IPS-NIHi7 (cell line): ENCODE measurements around the gene GRAP.
"Not testable (repeated sequence)": the region's sequence is repeated elsewhere in the genome, so short reads cannot be mapped to it uniquely, and the experiment has no call there.

Source experiments
- DNase-seq: peaks from one replicate; pipeline ENCODE4 v3.0.0; 2012; ENCODE audit warnings: mixed read lengths; ENCODE audit errors: extremely low spot score

The GRAP gene

DNA sequence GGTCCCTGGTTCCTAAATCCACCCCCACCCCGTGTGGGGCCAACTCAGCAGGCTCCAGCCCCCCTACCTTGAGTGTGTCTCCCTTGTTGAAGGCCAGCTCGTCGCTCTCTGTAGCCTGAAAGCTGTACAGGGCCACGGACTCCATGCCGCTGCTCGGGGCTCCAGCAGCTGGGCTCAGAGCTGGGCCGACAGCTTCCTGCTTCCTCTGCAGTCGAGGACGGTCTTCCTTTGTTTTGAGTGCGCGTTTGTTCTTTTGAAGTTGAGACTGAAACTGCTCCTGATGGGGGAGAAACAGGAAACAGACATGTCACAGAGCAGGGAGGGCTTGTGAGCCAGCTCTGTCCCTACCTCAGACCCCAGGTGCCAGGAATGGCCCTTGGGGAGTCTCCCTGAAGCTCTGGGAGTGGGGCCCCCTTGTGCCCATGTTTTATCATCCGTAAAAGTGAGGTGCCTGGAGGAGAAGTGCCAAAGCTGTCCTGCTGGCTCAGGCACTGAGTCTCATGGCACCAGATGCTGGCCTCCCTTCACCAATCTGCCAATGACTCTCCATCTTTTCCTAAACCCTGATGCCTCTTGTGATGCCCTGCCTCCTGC lies at the start of gene GRAP:
Gene GRAP, minus strand, starts transcription at position 176 of the 594 bp plus-strand sequence. Its CDS starts 31 bp downstream, at position 145.
- DNase-seq, result not testable (repeated sequence)

DNA sequence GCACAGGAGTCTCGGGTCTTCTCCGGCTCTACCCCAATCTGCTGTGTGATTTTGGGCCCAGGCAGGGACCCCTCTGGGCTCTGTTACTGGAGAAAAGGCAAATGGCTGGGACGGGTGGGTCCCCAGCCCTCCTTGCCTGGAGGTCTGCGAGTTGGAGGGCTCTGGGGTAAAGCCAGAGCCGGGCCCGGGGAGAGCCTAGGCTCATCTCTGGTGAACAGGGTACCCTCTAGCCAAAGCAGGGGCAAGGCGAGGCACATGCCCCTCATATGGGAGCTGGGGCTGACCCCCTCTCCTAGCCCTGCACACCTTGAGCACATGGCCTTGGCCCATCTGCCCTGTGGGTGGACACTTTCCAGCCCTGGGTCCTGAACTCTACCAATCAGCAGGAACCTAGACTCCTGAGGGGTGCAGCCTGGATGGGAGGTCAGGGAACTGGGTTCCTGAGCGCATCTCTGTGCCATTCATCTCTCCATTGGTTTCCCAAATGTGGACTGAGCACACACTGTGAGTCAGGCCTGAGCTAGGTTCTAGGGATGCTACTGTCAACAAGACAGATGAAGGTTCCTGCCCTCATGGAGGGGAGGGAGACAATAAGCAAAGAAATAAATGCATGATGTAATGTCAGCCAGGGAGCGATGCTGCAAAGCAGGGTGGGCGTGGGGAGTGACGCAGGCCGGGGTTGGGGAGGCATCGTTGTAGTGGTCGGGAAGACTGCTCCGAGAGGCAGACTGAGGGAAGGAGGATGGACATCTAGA lies 47.1 kb upstream of the GRAP start:
- DNase-seq, result not testable (repeated sequence)

GRCh38 chr17:19092737-19093683 lies 46.3 kb upstream of the GRAP start:
- not testable (repeated sequence) for DNase-seq

DNA sequence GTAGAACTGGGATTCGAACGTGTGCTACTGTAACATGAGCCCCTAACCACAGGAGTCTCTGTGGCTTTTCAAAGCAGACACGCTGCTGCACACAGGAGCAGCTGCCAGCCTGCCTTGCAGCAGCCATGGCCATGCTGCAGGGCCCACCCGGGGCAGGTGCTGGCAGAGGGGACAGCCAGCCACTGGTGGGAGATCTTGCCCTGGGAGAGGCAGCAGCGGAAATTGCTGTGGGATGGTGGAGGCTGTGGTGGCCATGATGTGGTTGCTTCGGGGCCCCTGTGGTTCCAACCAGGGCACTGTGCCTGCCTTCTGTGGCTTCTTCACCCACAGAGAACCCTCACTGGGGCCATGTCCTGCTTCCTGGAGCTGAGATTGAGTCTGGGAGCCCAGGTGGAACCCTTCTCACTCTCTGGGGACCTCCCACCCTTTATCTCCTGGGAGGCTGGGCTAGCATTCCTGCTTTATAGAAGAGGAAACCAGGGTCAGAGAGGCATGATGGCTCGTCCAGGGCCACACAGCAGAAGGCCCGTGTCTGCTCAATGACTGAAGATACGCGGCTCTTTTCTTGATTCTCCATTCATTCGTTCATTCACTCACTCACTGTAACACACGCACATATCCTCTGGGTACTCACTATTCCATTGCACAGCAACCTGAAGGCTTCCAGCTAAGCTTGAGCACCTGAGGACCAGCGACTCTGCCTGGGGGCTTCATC lies 43.5 kb upstream of the GRAP start:
- not testable (repeated sequence) for DNase-seq

DNA sequence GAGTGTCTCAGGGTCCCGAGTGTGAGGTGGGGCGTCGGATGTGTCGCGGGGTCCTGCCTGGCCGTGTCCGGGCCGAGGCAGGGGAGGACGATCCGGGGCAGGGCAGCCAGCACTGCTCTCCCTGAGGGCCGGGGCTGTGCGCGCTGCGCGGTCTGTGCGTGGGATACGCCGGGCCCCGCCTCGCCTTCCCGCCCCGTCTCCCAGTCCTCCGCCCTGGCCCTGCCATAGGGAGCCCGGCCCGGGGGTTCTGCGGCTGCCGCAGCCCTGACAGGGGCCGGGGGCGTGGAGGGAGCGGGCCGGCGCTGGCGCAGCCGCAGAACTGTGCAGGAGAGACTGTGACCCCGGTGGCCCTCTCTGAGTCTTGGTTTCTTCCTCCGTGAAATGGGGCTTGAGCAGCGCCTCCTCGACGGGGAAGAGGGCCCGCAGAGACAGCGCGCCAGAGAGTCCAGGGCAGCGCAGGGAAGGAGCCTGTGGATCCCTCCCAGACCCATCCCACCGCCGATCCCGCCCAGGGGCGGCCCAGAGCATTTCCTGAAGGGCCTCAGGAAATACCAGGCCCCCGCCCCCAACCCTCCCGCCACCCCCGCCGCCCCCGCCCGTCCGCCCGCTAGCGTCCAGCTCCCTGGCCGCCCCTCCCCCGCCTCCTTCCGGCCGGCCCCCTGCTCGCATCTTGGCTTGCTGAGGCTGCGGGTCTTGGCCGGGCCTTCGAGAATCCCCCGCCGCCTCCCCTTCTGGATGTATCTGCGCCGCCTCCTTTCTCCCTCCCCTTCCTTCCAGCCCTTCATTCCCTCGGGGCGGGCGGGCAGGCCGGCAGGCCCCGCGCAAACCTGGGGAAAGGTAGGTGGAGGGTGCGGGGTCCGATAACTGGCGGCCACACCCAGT lies 42.3 kb upstream of the GRAP start:
- not testable (repeated sequence) for DNase-seq

- not testable (repeated sequence) for DNase-seq
Observed at GRCh38 chr17:19077386-19077785, 30.6 kb upstream of the GRAP start.

- DNase-seq, result not testable (repeated sequence)
Observed at GRCh38 chr17:19076398-19077192, 29.8 kb upstream of the GRAP start.

DNA sequence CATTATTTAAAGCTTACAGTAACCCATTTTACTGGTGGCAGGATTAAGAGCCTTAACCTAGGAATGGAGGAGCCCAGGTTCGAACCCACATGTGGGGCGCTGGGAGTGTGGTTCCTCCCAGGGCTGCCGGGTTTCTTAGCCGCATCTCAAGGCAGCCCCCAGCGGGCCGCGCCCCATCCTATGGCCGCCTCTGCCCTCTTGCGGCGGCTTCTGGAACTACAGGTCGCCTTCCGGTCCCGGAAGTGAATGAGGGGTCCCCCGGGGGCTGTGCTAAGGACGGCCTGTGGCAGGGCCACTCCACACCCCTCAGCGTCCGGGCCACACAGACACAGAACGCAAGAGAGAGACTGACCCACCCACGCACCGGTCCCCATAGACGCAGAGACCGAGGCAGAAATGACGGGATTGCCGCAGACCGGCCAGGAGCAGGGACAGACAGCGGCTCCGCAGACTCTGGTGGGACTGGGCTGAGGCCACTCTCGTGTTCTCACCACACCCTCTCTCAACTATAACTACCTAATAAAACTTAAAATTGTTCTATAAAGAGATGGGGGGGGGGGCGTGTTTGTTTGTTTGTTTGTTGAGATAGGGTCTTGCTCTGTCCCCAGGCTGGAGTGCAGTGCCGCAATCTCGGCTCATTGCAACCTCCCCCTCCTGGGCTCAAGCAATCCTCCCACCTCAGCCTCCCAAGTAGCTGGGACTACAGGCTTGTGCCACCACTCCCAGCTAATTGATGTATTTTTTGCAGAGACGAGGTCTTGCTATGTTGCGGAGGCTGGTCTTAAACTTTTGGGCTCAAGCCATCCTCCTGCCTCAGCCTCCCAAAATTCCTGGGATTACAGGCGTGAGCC lies 23.8 kb upstream of the GRAP start:
- DNase-seq, result not testable (repeated sequence)

GRCh38 chr17:19064378-19064777 lies 17.6 kb upstream of the GRAP start:
- not testable (repeated sequence) for DNase-seq

DNA sequence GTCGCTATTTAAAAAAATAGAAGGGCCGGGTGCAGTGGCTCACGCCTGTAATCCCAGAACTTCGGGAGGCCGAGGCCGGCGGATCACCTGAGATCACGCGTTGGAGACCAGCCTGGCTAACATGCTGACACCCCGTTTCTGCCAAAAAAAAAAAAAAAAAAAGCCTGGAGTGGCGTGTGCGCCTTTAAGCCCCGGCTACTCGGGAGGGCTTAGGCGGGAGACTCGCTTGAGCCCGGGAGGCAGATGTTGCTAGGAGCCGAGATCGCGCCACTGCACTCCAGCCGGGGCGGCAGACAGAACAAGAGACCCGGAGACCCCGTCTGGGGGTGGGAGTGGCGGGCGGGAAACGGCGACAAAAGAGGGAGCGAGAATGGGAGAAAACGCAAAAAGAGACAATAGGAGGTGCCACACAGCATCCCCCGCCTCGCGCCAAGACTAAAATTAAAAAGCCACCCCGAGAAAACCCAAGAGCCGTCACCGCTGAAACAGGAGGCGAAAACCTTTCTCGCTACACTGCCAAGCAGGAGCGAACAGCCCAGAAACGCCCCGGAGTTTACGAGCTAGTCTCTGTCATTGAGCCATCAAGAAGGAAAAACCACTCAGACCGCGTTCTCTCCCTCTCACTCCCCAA lies 16.7 kb upstream of the GRAP start:
- not testable (repeated sequence) for DNase-seq

- not testable (repeated sequence) for DNase-seq
Observed at GRCh38 chr17:19062718-19063325, 16.1 kb upstream of the GRAP start.

GRCh38 chr17:19062009-19062717 lies 15.4 kb upstream of the GRAP start:
- DNase-seq, result not testable (repeated sequence)

DNA sequence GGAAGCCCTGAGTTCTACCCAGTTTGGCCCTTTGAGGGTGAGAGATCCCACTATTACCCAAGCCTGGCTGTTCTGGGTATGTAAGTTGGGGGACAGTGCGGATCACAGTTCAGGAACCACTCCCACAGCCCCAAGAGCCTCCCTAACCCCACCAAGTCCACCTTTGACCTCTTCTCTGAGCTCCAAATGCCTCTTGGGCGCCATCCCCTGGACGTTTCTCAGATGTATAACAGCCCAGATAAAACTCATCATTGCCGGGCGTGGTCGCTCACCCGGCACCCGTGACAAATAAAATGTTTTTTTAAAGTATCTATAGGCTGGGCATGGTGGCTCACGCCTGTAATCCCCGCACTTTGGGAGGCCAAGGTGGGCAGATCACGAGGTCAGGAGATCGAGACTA lies 8.7 kb upstream of the GRAP start:
- DNase-seq, result not testable (repeated sequence)

DNA sequence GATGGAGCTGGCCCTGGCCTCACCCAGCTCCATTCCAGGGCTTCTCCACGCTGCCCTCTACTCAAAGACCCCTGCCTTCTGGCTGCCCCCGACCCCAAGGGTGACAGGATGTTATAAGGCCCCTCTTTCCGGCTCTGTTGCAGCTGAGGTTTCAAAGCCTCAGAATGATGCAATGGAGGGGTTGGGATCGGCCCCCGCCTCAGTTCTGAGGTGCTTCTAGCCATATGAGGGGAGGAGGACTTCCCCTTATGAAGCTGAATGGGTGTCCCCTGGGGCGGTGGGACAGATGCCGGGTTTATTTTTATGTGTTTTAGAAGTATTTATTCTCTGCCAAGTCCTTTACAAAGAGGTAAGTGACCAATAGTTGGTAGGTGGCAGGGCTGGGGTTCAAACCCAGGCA lies 2.1 kb upstream of the GRAP start:
- not testable (repeated sequence) for DNase-seq

- not testable (repeated sequence) for DNase-seq
Observed at GRCh38 chr17:19047510-19047909, 753 bp upstream of the GRAP start.

DNA sequence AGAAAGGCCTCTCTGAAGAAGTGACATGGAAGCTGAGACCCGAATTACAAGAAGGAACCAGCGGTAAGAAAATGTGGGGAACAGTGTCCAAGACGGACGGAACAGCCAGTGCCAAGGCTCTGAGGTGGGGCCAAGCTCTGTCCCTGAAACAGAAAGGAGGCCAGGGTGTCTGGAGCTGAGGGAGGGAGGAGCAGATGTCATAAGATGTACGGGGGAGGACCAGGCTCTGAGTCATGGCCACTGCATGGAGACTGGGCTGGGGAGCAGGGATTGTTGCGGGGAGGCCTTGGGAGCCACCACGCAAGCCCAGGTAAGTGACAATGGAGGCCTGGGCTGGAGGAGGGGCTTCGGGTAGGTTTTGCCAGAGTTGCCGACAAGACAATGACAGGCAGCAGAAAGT lies 2.1 kb downstream of the GRAP start:
- not testable (repeated sequence) for DNase-seq

DNA sequence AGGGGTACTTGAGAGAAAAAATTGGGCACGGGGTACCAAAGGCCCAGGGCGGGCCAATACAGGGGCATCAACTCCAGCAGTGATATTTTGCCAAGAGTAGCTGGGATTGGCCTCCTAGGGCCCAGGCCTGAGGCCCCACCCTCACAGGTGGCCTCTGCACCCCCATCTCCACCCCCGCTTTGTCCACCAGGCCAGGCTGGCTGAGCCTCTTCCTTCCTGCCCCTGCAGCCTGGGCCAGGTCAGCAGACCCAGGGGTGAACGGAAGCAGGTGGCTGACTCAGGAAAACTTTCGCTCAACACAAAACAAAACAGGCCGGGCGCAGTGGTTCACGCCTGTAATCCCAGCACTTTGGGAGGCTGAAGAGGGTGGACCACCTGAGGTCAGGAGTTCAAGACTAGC lies 3.7 kb downstream of the GRAP start:
- not testable (repeated sequence) for DNase-seq
